Gastroesophageal sphincter (tissue), 3 donors: ENCODE data around the gene LOC101059915.

ENCODE experiments used
- CTCF ChIP-seq, 4 experiments: fragments of 200-600 bp in 2 of 4; fragments of 450-650 bp in 2 of 4; sonication (generic) in 1 of 4; IDR thresholded peaks; one replicate each; pipeline ENCODE4 v1.5.1; 2017 to 2019; ENCODE audit warnings: antibody characterized with exemption in 4 of 4, mild to moderate bottlenecking in 2 of 4, moderate library complexity in 2 of 4
- EP300 ChIP-seq: sonication (generic); formaldehyde crosslinking; IDR thresholded peaks from one replicate; pipeline ENCODE4 v1.6.1; 2017; ENCODE audit warnings: antibody characterized with exemption, mild to moderate bottlenecking
- POLR2A ChIP-seq, 2 donors: fragments of 450-650 bp; IDR thresholded peaks; one replicate each; pipeline ENCODE4 v1.6.1; 2017; ENCODE audit warnings: antibody characterized with exemption in 2 of 2, mild to moderate bottlenecking in 2 of 2, moderate library complexity in 1 of 2

DNA sequence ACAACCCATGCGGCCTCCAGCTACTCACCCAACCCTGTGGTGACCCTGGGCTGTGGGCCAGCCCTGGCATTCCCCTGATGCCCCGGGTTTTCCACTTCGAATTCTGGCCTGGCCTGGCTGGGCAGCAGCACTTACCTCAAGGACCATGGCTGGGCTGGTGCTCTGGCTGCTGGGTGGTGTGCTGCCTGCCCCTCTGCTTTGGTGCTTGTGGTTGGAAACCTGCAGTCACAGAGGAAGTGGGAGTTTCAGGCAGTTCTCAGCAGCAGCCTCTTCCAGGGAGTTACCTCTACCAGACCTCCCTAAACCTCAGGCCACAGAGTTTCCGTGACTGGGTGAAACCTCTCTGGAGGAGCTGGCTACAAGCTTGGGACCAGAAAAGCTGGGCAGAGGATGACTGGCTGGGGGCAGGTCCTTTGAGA is 49.0 kb upstream of the LOC101059915 start, which contains the start of gene CXCR3:
- TF ChIP-seq CTCF (IDR thresholded peaks at IDR 0.05) (no peak), POLR2A (IDR thresholded peaks at IDR 0.05) (no peak), EP300 (no peak)
